Tibial nerve (tissue), 4 donors: ENCODE measurements around the gene CCNF. TPM values are rescaled to one million over a fixed set of nuclear protein-coding genes. Genes with fewer than 3 reads are reported as not detected.

Source experiments
- DNase-seq, 2 donors: peaks; one replicate each; pipeline ENCODE4 v3.0.0-alpha.2; 2019; ENCODE audit warnings: low spot score in 2 of 2
- H3K27ac ChIP-seq, 4 donors: fragments of 200-600 bp; sonication (generic) in 3 of 4; one replicate each; pipeline ENCODE4 v1.5.1; 2017 to 2019; ENCODE audit warnings: mild to moderate bottlenecking in 1 of 4
- H3K27me3 ChIP-seq, 2 donors: fragments of 200-600 bp; sonication (generic) in 1 of 2; one replicate each; pipeline versions ENCODE4 v1.5.1 to v1.6.0; 2017 to 2019
- H3K36me3 ChIP-seq, 3 donors: fragments of 200-600 bp; sonication (generic); one replicate each; pipeline ENCODE4 v1.5.1; 2018 to 2019
- H3K4me1 ChIP-seq, 4 donors: fragments of 200-600 bp; sonication (generic) in 3 of 4; one replicate each; pipeline ENCODE4 v1.5.1; 2017 to 2019
- H3K4me3 ChIP-seq, 4 donors: fragments of 200-600 bp; sonication (generic) in 3 of 4; one replicate each; pipeline ENCODE4 v1.5.1; 2017 to 2019; ENCODE audit warnings: mild to moderate bottlenecking in 1 of 4, moderate library complexity in 1 of 4
- H3K9me3 ChIP-seq, 4 donors: fragments of 200-600 bp; sonication (generic) in 3 of 4; one replicate each; pipeline ENCODE4 v1.5.1; 2017 to 2019
- CTCF ChIP-seq, 5 experiments: fragments of 200-600 bp in 3 of 5; fragments of 450-650 bp in 2 of 5; sonication (generic) in 3 of 5; IDR thresholded peaks; one replicate each; pipeline ENCODE4 v1.5.1; 2016 to 2019; ENCODE audit warnings: antibody characterized with exemption in 5 of 5, mild to moderate bottlenecking in 3 of 5, moderate library complexity in 2 of 5
- EP300 ChIP-seq, 2 donors: sonication (generic); formaldehyde crosslinking; IDR thresholded peaks; one replicate each; pipeline ENCODE4 v1.6.1; 2017; ENCODE audit warnings: antibody characterized with exemption in 2 of 2, mild to moderate bottlenecking in 1 of 2
- POLR2A ChIP-seq, 2 donors: fragments of 450-650 bp; IDR thresholded peaks; one replicate each; pipeline ENCODE4 v1.6.1; 2017; ENCODE audit warnings: antibody characterized with exemption in 2 of 2, mild to moderate bottlenecking in 2 of 2, moderate library complexity in 2 of 2
- WGBS, 2 donors: methylation state at CpG; one replicate each; pipeline ENCODE4 v1.1.5; 2018; 5-methylcytosine and 5-hydroxymethylcytosine counted together
- total RNA-seq, 4 donors: library from RNA; depleted of rRNA; stranded (reverse); fragments of >200 nt; gene quantifications; one replicate each; pipeline ENCODE4 v1.1.0, GENCODE V29; 2016

CCNF gene
- total RNA-seq, 4 donors from 2014 or later: 1.6 to 3.0 (median 2.0) TPM

- TF ChIP-seq EP300 (IDR thresholded peaks at IDR 0.05) (no peak), CTCF (IDR thresholded peaks at IDR 0.05) (no peak), POLR2A (IDR thresholded peaks at IDR 0.05) (no peak)
- H3K36me3 ChIP-seq: peaks cover 0 to 44% (median 0%) of the 10 kb centered on the region in 3 donors
- no peak overlapping the region for H3K27ac ChIP-seq
- no peak overlapping the region for H3K4me3 ChIP-seq
- no peaks in the 10 kb centered on the region for H3K9me3 ChIP-seq
- WGBS, 2 donors: 95 to 96% methylated on average over 5 of the region's 5 CpGs
- DNase-seq: no peak
- H3K4me1 ChIP-seq: peaks cover 0 to 16% (median 4%) of the 10 kb centered on the region in 4 donors
- no peaks in the 10 kb centered on the region for H3K27me3 ChIP-seq
Observed at GRCh38 chr16:2494616-2495015, 65.4 kb downstream of the CCNF start.

GRCh38 chr16:2495041-2495440 is 65.8 kb downstream of the CCNF start:
- no peak for DNase-seq
- no peaks in the 10 kb centered on the region for H3K27me3 ChIP-seq
- 88 to 91% methylated on average over 5 of the region's 5 CpGs for WGBS, 2 donors
- no peak overlapping the region for H3K4me3 ChIP-seq
- no peaks in the 10 kb centered on the region for H3K9me3 ChIP-seq
- TF ChIP-seq CTCF (IDR thresholded peaks at IDR 0.05): no peak
- TF ChIP-seq EP300 (IDR thresholded peaks at IDR 0.05): no peak
- TF ChIP-seq POLR2A (IDR thresholded peaks at IDR 0.05): no peak
- H3K4me1 ChIP-seq: peaks cover 0 to 16% (median 4%) of the 10 kb centered on the region in 4 donors
- peaks cover 0 to 48% (median 0%) of the 10 kb centered on the region in 3 donors for H3K36me3 ChIP-seq
- H3K27ac ChIP-seq: no peak overlapping the region

GRCh38 chr16:2496223-2497115 is 67.2 kb downstream of the CCNF start:
- H3K27ac ChIP-seq: no peak overlapping the region
- no peaks in the 10 kb centered on the region for H3K27me3 ChIP-seq
- peaks cover 0 to 24% (median 6%) of the 10 kb centered on the region in 4 donors for H3K4me1 ChIP-seq
- no peak overlapping the region for H3K4me3 ChIP-seq
- H3K36me3 ChIP-seq: peaks cover 0 to 42% (median 0%) of the 10 kb centered on the region in 3 donors
- WGBS, 2 donors: 93 to 94% methylated on average over 38 to 46 of the region's 62 CpGs
- TF ChIP-seq POLR2A (IDR thresholded peaks at IDR 0.05): no peak
- TF ChIP-seq CTCF (IDR thresholded peaks at IDR 0.05): no peak
- TF ChIP-seq EP300 (IDR thresholded peaks at IDR 0.05): no peak
- H3K9me3 ChIP-seq: no peaks in the 10 kb centered on the region
- no peak for DNase-seq

GRCh38 chr16:2497116-2497630 is 67.9 kb downstream of the CCNF start:
- H3K4me1 ChIP-seq: peaks cover 0 to 31% (median 12%) of the 10 kb centered on the region in 4 donors
- H3K36me3 ChIP-seq: peaks cover 0 to 42% (median 0%) of the 10 kb centered on the region in 3 donors

More at GRCh38 chr16:2497116-2497630, 67.9 kb downstream of the CCNF start:
- Histone ChIP-seq H3K4me3 (no peak overlapping the region), H3K27me3 (no peaks in the 10 kb centered on the region), H3K27ac (no peak overlapping the region), H3K9me3 (no peaks in the 10 kb centered on the region)
- no peak for DNase-seq
- TF ChIP-seq CTCF (IDR thresholded peaks at IDR 0.05): no peak
- TF ChIP-seq EP300 (IDR thresholded peaks at IDR 0.05): no peak
- no peak for TF ChIP-seq POLR2A (IDR thresholded peaks at IDR 0.05)
- WGBS, 2 donors: 45 to 51% methylated on average over 19 to 20 of the region's 21 CpGs
